Kidney epithelial cell (primary cell): Measurements from ENCODE around the gene PRKCSH. TPM values are rescaled to one million over a fixed set of nuclear protein-coding genes. Genes with fewer than 3 reads are reported as not detected.

Experiments used
- DNase-seq: peaks from one replicate; pipeline ENCODE4 v3.0.0-alpha.2; 2010; ENCODE audit warnings: low read depth
- H3K27me3 ChIP-seq: 2 replicates; pipeline ENCODE4 v1.6.0; 2011; ENCODE audit warnings: low read length; ENCODE audit not compliant: control insufficient read depth, insufficient read depth
- H3K36me3 ChIP-seq: 2 replicates; pipeline ENCODE4 v1.5.1; 2011; ENCODE audit warnings: low read length; ENCODE audit not compliant: control insufficient read depth, insufficient read depth
- H3K4me3 ChIP-seq: 2 replicates; pipeline ENCODE4 v1.5.1; 2011; ENCODE audit warnings: low read depth, mild to moderate bottlenecking, control low read depth, low read length
- CTCF ChIP-seq: IDR thresholded peaks from 2 replicates; pipeline ENCODE4 v1.5.1; 2011; ENCODE audit warnings: mild to moderate bottlenecking, moderate library complexity, low read length, control low read depth, inconsistent platforms; ENCODE audit not compliant: insufficient read depth, poor library complexity, severe bottlenecking
- total RNA-seq: library from RNA; depleted of rRNA; stranded (reverse); fragments of >200 nt; gene quantifications from 2 replicates; pipeline ENCODE4 v1.2.3, GENCODE V29; 2015

Gene PRKCSH
- total RNA-seq, 1 donor from 2014 or later, result 269 TPM

GRCh38 chr19:11447347-11448262 is 12.2 kb downstream of the PRKCSH start:
- Histone ChIP-seq H3K4me3 (no peak overlapping the region), H3K27me3 (no peaks in the 10 kb centered on the region), H3K36me3 (peaks cover 2% of the 10 kb centered on the region)
- no peak for TF ChIP-seq CTCF
- DNase-seq, result no peak

- no peak for DNase-seq
- Histone ChIP-seq H3K27me3 (peaks cover 3% of the 10 kb centered on the region), H3K4me3 (no peak overlapping the region), H3K36me3 (peaks cover 2% of the 10 kb centered on the region)
- TF ChIP-seq CTCF, result no peak
Measured at GRCh38 chr19:11448410-11448809, 13.0 kb downstream of the PRKCSH start.

- Histone ChIP-seq H3K27me3 (peaks cover 3% of the 10 kb centered on the region), H3K4me3 (no peak overlapping the region), H3K36me3 (peaks cover 2% of the 10 kb centered on the region)
- DNase-seq, result no peak
- no peak for TF ChIP-seq CTCF
Measured at GRCh38 chr19:11448923-11449554, 13.6 kb downstream of the PRKCSH start.

- DNase-seq, result no peak
- Histone ChIP-seq H3K4me3 (no peak overlapping the region), H3K36me3 (peaks cover 2% of the 10 kb centered on the region), H3K27me3 (peaks cover 3% of the 10 kb centered on the region)
- no peak for TF ChIP-seq CTCF
Measured at GRCh38 chr19:11450570-11451326, 15.3 kb downstream of the PRKCSH start.

GRCh38 chr19:11451327-11451870 is 16.0 kb downstream of the PRKCSH start:
- TF ChIP-seq CTCF, result no peak
- Histone ChIP-seq H3K27me3 (peaks cover 3% of the 10 kb centered on the region), H3K36me3 (peaks cover 2% of the 10 kb centered on the region), H3K4me3 (no peak overlapping the region)
- no peak for DNase-seq
